ENCODE data around the gene SCPEP1. TPM values are rescaled to one million over a fixed set of nuclear protein-coding genes. Genes with fewer than 3 reads are reported as not detected.

The SCPEP1 gene
- total and polyA plus RNA-seq, 2 donors = 11.1 to 49.9 TPM

- H3K9me3 ChIP-seq (ENCODE audit: control insufficient read depth in 2 of 2, insufficient read depth in 1 of 2, low read length in 1 of 2) = no peaks in the 10 kb centered on the region
- no peaks in the 10 kb centered on the region for H3K36me3 ChIP-seq (ENCODE audit: control insufficient read depth in 2 of 2, insufficient read depth in 2 of 2, low read length in 1 of 2)
- no peaks in the 10 kb centered on the region for H3K27me3 ChIP-seq (ENCODE audit: control insufficient read depth in 2 of 2, insufficient read depth in 1 of 2, low read length in 1 of 2)
- WGBS = 96% methylated on average over 11 of the region's 11 CpGs
- peaks cover 0 to 3% of the 10 kb centered on the region in 2 donors for H3K4me1 ChIP-seq (ENCODE audit: control insufficient read depth in 2 of 2, insufficient read depth in 2 of 2, low read length in 2 of 2)
- H3K4me3 ChIP-seq (ENCODE audit: low read length in 2 of 2) = no peak overlapping the region
- DNase-seq (ENCODE audit: low read depth in 6 of 9, low spot score in 9 of 9) = no peak
- no peak overlapping the region for H3K27ac ChIP-seq (ENCODE audit: low read depth in 1 of 2, low read length in 1 of 2)
Observed at GRCh38 chr17:56987283-56987834, 9.4 kb downstream of the SCPEP1 start.

- DNase-seq (ENCODE audit: low read depth in 6 of 9, low spot score in 9 of 9) = no peak
- Histone ChIP-seq H3K27ac (ENCODE audit: low read depth in 1 of 2, low read length in 1 of 2) (no peak overlapping the region), H3K9me3 (ENCODE audit: control insufficient read depth in 2 of 2, insufficient read depth in 1 of 2, low read length in 1 of 2) (no peaks in the 10 kb centered on the region), H3K27me3 (ENCODE audit: control insufficient read depth in 2 of 2, insufficient read depth in 1 of 2, low read length in 1 of 2) (no peaks in the 10 kb centered on the region), H3K4me3 (ENCODE audit: low read length in 2 of 2) (no peak overlapping the region), H3K36me3 (ENCODE audit: control insufficient read depth in 2 of 2, insufficient read depth in 2 of 2, low read length in 1 of 2) (no peaks in the 10 kb centered on the region), H3K4me1 (ENCODE audit: control insufficient read depth in 2 of 2, insufficient read depth in 2 of 2, low read length in 2 of 2) (no peaks in the 10 kb centered on the region)
- 97% methylated on average over 4 of the region's 4 CpGs for WGBS
Observed at GRCh38 chr17:56988901-56989572, 11.1 kb downstream of the SCPEP1 start.

GRCh38 chr17:56992364-56992763 lies 14.4 kb downstream of the SCPEP1 start:
- H3K36me3 ChIP-seq (ENCODE audit: control insufficient read depth in 2 of 2, insufficient read depth in 2 of 2, low read length in 1 of 2) = no peaks in the 10 kb centered on the region
- H3K4me1 ChIP-seq (ENCODE audit: control insufficient read depth in 2 of 2, insufficient read depth in 2 of 2, low read length in 2 of 2) = no peaks in the 10 kb centered on the region
- H3K27ac ChIP-seq (ENCODE audit: low read depth in 1 of 2, low read length in 1 of 2) = no peak overlapping the region
- H3K9me3 ChIP-seq (ENCODE audit: control insufficient read depth in 2 of 2, insufficient read depth in 1 of 2, low read length in 1 of 2) = no peaks in the 10 kb centered on the region
- H3K4me3 ChIP-seq (ENCODE audit: low read length in 2 of 2) = no peak overlapping the region
- no peak for DNase-seq (ENCODE audit: low read depth in 6 of 9, low spot score in 9 of 9)
- H3K27me3 ChIP-seq (ENCODE audit: control insufficient read depth in 2 of 2, insufficient read depth in 1 of 2, low read length in 1 of 2) = no peaks in the 10 kb centered on the region
- WGBS = 91% methylated on average over 1 of the region's 1 CpG

- DNase-seq (ENCODE audit: low read depth in 6 of 9, low spot score in 9 of 9) = no peak
- Histone ChIP-seq H3K27ac (ENCODE audit: low read depth in 1 of 2, low read length in 1 of 2) (no peak overlapping the region), H3K27me3 (ENCODE audit: control insufficient read depth in 2 of 2, insufficient read depth in 1 of 2, low read length in 1 of 2) (no peaks in the 10 kb centered on the region), H3K4me3 (ENCODE audit: low read length in 2 of 2) (no peak overlapping the region), H3K9me3 (ENCODE audit: control insufficient read depth in 2 of 2, insufficient read depth in 1 of 2, low read length in 1 of 2) (no peaks in the 10 kb centered on the region), H3K4me1 (ENCODE audit: control insufficient read depth in 2 of 2, insufficient read depth in 2 of 2, low read length in 2 of 2) (no peaks in the 10 kb centered on the region), H3K36me3 (ENCODE audit: control insufficient read depth in 2 of 2, insufficient read depth in 2 of 2, low read length in 1 of 2) (no peaks in the 10 kb centered on the region)
- 96% methylated on average over 4 of the region's 4 CpGs for WGBS
Observed at GRCh38 chr17:56994009-56994792, 16.3 kb downstream of the SCPEP1 start.

- DNase-seq (ENCODE audit: low read depth in 6 of 9, low spot score in 9 of 9) = no peak
Observed at GRCh38 chr17:56995766-56996165, 17.8 kb downstream of the SCPEP1 start.

GRCh38 chr17:56997313-56997712 lies 19.4 kb downstream of the SCPEP1 start:
- Histone ChIP-seq H3K9me3 (ENCODE audit: control insufficient read depth in 2 of 2, insufficient read depth in 1 of 2, low read length in 1 of 2) (no peaks in the 10 kb centered on the region), H3K4me3 (ENCODE audit: low read length in 2 of 2) (no peak overlapping the region), H3K36me3 (ENCODE audit: control insufficient read depth in 2 of 2, insufficient read depth in 2 of 2, low read length in 1 of 2) (no peaks in the 10 kb centered on the region), H3K4me1 (ENCODE audit: control insufficient read depth in 2 of 2, insufficient read depth in 2 of 2, low read length in 2 of 2) (no peaks in the 10 kb centered on the region), H3K27ac (ENCODE audit: low read depth in 1 of 2, low read length in 1 of 2) (no peak overlapping the region), H3K27me3 (ENCODE audit: control insufficient read depth in 2 of 2, insufficient read depth in 1 of 2, low read length in 1 of 2) (no peaks in the 10 kb centered on the region)
- no peak for DNase-seq (ENCODE audit: low read depth in 6 of 9, low spot score in 9 of 9)
- 98% methylated on average over 2 of the region's 2 CpGs for WGBS

More at GRCh38 chr17:56995766-56996165, 17.8 kb downstream of the SCPEP1 start:
- Histone ChIP-seq H3K36me3 (ENCODE audit: control insufficient read depth in 2 of 2, insufficient read depth in 2 of 2, low read length in 1 of 2) (no peaks in the 10 kb centered on the region), H3K4me1 (ENCODE audit: control insufficient read depth in 2 of 2, insufficient read depth in 2 of 2, low read length in 2 of 2) (no peaks in the 10 kb centered on the region), H3K4me3 (ENCODE audit: low read length in 2 of 2) (no peak overlapping the region), H3K9me3 (ENCODE audit: control insufficient read depth in 2 of 2, insufficient read depth in 1 of 2, low read length in 1 of 2) (no peaks in the 10 kb centered on the region), H3K27me3 (ENCODE audit: control insufficient read depth in 2 of 2, insufficient read depth in 1 of 2, low read length in 1 of 2) (no peaks in the 10 kb centered on the region), H3K27ac (ENCODE audit: low read depth in 1 of 2, low read length in 1 of 2) (no peak overlapping the region)
- WGBS = 94% methylated on average over 1 of the region's 1 CpG

- H3K4me1 ChIP-seq (ENCODE audit: control insufficient read depth in 2 of 2, insufficient read depth in 2 of 2, low read length in 2 of 2) = no peaks in the 10 kb centered on the region
- H3K27ac ChIP-seq (ENCODE audit: low read depth in 1 of 2, low read length in 1 of 2) = no peak overlapping the region
- WGBS = 97% methylated on average over 7 of the region's 7 CpGs
- H3K9me3 ChIP-seq (ENCODE audit: control insufficient read depth in 2 of 2, insufficient read depth in 1 of 2, low read length in 1 of 2) = no peaks in the 10 kb centered on the region
- no peak overlapping the region for H3K4me3 ChIP-seq (ENCODE audit: low read length in 2 of 2)
- no peaks in the 10 kb centered on the region for H3K27me3 ChIP-seq (ENCODE audit: control insufficient read depth in 2 of 2, insufficient read depth in 1 of 2, low read length in 1 of 2)
- no peak for DNase-seq (ENCODE audit: low read depth in 6 of 9, low spot score in 9 of 9)
- no peaks in the 10 kb centered on the region for H3K36me3 ChIP-seq (ENCODE audit: control insufficient read depth in 2 of 2, insufficient read depth in 2 of 2, low read length in 1 of 2)
Observed at GRCh38 chr17:57001541-57001940, 23.6 kb downstream of the SCPEP1 start.

GRCh38 chr17:57002904-57003303 lies 25.0 kb downstream of the SCPEP1 start:
- DNase-seq (ENCODE audit: low read depth in 6 of 9, low spot score in 9 of 9) = no peak
- no peak overlapping the region for H3K4me3 ChIP-seq (ENCODE audit: low read length in 2 of 2)
- no peaks in the 10 kb centered on the region for H3K9me3 ChIP-seq (ENCODE audit: control insufficient read depth in 2 of 2, insufficient read depth in 1 of 2, low read length in 1 of 2)
- H3K36me3 ChIP-seq (ENCODE audit: control insufficient read depth in 2 of 2, insufficient read depth in 2 of 2, low read length in 1 of 2) = no peaks in the 10 kb centered on the region
- no peaks in the 10 kb centered on the region for H3K4me1 ChIP-seq (ENCODE audit: control insufficient read depth in 2 of 2, insufficient read depth in 2 of 2, low read length in 2 of 2)
- H3K27me3 ChIP-seq (ENCODE audit: control insufficient read depth in 2 of 2, insufficient read depth in 1 of 2, low read length in 1 of 2) = no peaks in the 10 kb centered on the region
- WGBS = 97% methylated on average over 5 of the region's 5 CpGs
- no peak overlapping the region for H3K27ac ChIP-seq (ENCODE audit: low read depth in 1 of 2, low read length in 1 of 2)

GRCh38 chr17:57004944-57005579 lies 27.1 kb downstream of the SCPEP1 start:
- no peaks in the 10 kb centered on the region for H3K36me3 ChIP-seq (ENCODE audit: control insufficient read depth in 2 of 2, insufficient read depth in 2 of 2, low read length in 1 of 2)
- 61% methylated on average over 8 of the region's 8 CpGs for WGBS
- no peaks in the 10 kb centered on the region for H3K9me3 ChIP-seq (ENCODE audit: control insufficient read depth in 2 of 2, insufficient read depth in 1 of 2, low read length in 1 of 2)
- DNase-seq (ENCODE audit: low read depth in 6 of 9, low spot score in 9 of 9) = no peak
- H3K27ac ChIP-seq (ENCODE audit: low read depth in 1 of 2, low read length in 1 of 2) = no peak overlapping the region
- H3K27me3 ChIP-seq (ENCODE audit: control insufficient read depth in 2 of 2, insufficient read depth in 1 of 2, low read length in 1 of 2) = no peaks in the 10 kb centered on the region
- H3K4me1 ChIP-seq (ENCODE audit: control insufficient read depth in 2 of 2, insufficient read depth in 2 of 2, low read length in 2 of 2) = peaks cover 0 to under 1% of the 10 kb centered on the region in 2 donors
- H3K4me3 ChIP-seq (ENCODE audit: low read length in 2 of 2) = no peak overlapping the region
